Epithelial cell of esophagus (primary cell): ENCODE measurements around the gene NFATC1.
A peak's percentile ranks its signal among the peaks of the same experiment; 100 is the strongest.

Source experiments
- DNase-seq: peaks from one replicate; pipeline ENCODE4 v3.0.0; 2010; ENCODE audit warnings: low read depth
- H3K4me3 ChIP-seq: 2 replicates; pipeline ENCODE4 v1.5.1; 2011; ENCODE audit warnings: mild to moderate bottlenecking, low read length, control low read depth
- CTCF ChIP-seq: IDR thresholded peaks from 2 replicates; pipeline ENCODE4 v1.5.1; 2011; ENCODE audit warnings: low read depth, mild to moderate bottlenecking, low read length, control low read depth, inconsistent platforms; ENCODE audit not compliant: insufficient read depth; ENCODE audit errors: missing control alignments

NFATC1 gene

DNA sequence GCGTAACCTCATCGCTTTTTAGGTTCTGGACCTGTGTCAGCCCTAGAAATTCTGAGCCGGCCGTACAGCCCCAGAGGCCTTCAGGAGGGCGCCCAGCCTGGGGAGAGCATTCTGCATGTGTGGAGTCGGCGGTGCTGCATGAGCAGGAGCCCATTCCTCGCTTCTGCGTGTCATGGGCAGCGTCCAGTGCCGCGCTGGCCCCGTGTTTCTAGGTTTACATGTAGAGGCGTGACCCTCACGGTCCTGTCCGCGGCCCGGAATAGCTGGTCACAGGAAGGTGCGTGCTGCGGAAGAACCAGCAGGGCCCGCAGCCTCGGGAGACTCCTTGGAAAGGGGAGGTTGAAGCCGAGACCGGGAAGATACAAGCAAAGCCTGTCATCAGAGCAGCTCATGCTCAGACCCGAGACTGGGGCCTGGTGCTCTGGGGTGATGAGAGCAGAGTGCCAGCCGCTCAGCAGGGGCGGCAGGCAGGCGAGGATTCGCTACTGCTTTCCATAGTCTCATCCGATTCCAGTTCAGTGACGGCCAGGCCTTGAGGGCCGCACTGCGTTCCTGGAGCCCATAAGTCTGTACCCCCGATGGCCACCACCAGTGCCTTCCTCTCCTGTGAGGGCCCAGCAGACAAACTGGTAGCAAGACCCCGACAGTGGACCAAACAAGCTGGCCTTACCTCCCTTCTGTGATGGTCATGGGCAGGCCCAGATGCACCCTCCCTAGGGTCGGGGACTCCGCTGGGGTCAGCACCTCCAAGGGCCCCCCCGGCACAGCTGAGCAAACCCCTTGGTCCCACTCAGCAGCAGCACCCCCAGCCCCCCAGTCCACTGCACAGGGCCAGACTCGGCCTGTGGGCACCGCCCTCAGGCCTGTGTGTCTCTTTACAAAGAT, 15.6 kb upstream of the NFATC1 start:
- DNase-seq = no peak
- no peak overlapping the region for H3K4me3 ChIP-seq
- no peak for TF ChIP-seq CTCF

DNA sequence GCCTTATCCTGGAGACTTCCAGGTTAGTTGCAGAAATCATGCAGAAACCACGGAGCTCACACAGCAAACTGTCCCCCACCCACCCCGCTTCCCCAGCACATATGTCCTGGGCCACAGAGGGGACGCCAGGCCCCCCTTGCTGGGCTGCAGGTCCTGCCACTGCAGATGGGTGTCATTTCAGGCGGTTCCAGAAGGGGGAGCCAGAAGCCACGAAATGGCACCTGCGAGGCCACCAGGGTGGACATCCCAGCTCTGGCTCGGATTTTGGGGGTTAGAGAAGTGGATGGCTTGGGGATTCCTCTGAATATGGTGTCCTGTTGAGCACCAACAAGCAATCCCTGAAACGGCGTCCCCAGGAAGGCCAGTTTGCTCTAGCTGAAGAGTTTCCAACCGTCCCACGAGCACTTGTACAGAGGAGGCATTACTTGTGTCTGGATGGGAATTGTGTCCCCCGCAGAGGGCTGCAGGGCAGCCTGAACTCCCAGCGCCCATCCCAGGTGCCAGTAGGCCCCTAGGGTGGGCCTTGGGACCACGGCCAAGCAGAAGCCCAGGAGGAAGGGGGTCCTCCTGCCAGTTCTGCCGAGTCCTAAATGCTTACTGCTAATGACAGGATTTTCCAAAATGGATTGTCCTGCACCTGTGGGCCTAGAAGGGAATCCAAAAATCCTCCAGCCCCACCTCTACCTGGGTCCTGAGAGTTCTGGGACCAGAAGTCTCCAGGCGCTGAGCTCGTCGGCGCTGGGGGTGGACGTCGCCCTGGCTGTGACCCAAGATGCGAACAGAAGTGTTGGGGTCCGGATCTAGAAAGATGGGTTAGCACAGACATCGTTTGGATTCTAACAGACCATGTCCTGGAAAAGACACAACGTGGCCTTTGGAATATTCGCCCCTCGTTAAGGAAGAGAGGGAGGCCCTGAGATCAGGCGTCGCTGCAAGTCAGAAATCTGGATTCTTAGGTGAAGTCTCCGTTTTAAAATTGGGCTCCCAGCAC, 14.6 kb upstream of the NFATC1 start:
- H3K4me3 ChIP-seq = no peak overlapping the region
- DNase-seq = peak; percentile 46
- peak; percentile 81 for TF ChIP-seq CTCF

DNA sequence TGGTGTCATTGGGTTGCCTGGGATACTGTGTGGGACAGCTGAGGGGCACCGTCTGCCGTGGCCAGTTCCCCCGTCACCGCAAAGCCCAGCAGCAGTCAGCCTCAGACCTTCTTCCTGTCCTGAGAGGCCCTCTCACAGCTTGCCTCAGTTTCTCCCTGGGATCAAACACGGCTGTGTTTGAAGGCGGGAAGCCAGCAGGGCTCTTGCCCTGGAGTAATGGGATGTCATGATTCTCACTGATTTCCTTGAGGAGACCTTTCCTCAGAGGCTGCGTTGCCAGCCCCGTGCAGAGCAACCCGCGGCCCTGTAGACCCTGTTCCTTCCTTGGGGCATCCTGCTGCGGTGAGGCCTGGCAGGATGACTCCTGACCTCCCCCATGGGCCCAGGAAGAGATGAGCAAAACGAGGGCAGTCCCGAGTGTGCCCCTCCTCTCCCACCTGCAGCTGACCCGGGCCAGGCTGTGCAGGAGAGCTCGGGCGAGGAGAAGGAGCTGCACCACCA, 13.9 kb upstream of the NFATC1 start:
- H3K4me3 ChIP-seq = no peak overlapping the region
- no peak for DNase-seq
- TF ChIP-seq CTCF = no peak

GRCh38 chr18:79382681-79383387, 12.9 kb upstream of the NFATC1 start:
- DNase-seq = peak; percentile 11
- no peak overlapping the region for H3K4me3 ChIP-seq
- TF ChIP-seq CTCF = no peak

DNA sequence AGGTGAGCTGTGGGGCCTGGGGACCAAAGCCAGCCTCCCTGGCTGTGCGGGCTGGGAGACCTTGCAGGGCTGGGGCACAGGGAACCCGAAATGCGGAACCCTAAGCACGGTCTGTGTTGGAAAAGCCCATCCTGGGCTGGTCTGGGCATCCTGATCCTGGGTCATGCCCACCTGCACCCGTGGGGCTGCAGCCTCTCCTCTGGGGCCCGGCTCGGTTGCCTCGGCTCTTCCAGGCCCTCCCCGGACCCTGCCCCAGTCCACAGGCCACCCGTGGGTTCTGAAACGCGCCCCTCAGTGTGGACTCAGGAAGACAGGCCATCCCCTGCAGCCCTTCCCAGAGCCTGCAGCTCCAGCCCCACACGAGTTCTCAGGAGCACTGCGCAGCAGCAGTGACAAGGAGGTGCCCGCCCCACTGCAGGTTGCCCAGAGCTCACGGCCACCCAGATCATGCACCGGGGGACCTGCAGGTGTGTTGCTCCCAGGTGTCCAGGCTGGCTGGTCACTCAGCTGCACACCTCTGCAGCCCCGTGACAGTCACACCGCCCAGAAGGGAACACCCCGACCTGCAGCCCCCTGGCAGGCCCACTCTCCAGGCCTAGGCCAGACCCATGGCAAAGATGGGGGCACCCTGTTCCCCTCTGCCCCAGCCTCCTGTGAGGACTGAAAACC, 12.2 kb upstream of the NFATC1 start:
- no peak overlapping the region for H3K4me3 ChIP-seq
- no peak for TF ChIP-seq CTCF
- DNase-seq = no peak

- TF ChIP-seq CTCF = no peak
- H3K4me3 ChIP-seq = no peak overlapping the region
- DNase-seq = no peak
These were observed 11.5 kb upstream of the NFATC1 start for GRCh38 chr18:79384151-79384807.
